DMS153 (cell line): Measurements from ENCODE around the gene WDR89.
"Not testable (repeated sequence)": the region's sequence is repeated elsewhere in the genome, so short reads cannot be mapped to it uniquely, and the experiment has no call there.

Source experiments
- DNase-seq: peaks from one replicate; lab custom pipeline; 2025; lab: John Stamatoyannopoulos, UW

WDR89 gene

GRCh38 chr14:63641473-63642228 is at the start of gene WDR89:
Gene WDR89, minus strand, starts transcription at chr14:63641871. Its CDS starts 41,929 bp downstream, at chr14:63599942.
- DNase-seq, result peak; percentile 99

- no peak for DNase-seq
These were observed 47.5 kb upstream of the WDR89 start for GRCh38 chr14:63689132-63689531.

- no peak for DNase-seq
These were observed 45.3 kb upstream of the WDR89 start for GRCh38 chr14:63686926-63687325.

- DNase-seq, result no peak
These were observed 43.7 kb upstream of the WDR89 start for GRCh38 chr14:63685401-63685800.

GRCh38 chr14:63682727-63683593 is 41.3 kb upstream of the WDR89 start:
- no peak for DNase-seq

GRCh38 chr14:63678536-63678935 is 36.9 kb upstream of the WDR89 start:
- no peak for DNase-seq

GRCh38 chr14:63677891-63678379 is 36.3 kb upstream of the WDR89 start:
- DNase-seq, result no peak

GRCh38 chr14:63676615-63677014 is 34.9 kb upstream of the WDR89 start:
- DNase-seq, result no peak

GRCh38 chr14:63673886-63674497 is 32.3 kb upstream of the WDR89 start:
- no peak for DNase-seq

- DNase-seq, result no peak
These were observed 31.6 kb upstream of the WDR89 start for GRCh38 chr14:63673255-63673654.

GRCh38 chr14:63672417-63673180 is 30.9 kb upstream of the WDR89 start:
- DNase-seq, result no peak

- DNase-seq, result no peak
These were observed 30.3 kb upstream of the WDR89 start for GRCh38 chr14:63671987-63672386.

GRCh38 chr14:63670692-63671091 is 29.0 kb upstream of the WDR89 start:
- no peak for DNase-seq

GRCh38 chr14:63666335-63666734 is 24.7 kb upstream of the WDR89 start:
- DNase-seq, result no peak

- DNase-seq, result no peak
These were observed 22.0 kb upstream of the WDR89 start for GRCh38 chr14:63663428-63664341.

GRCh38 chr14:63662776-63663175 is 21.1 kb upstream of the WDR89 start:
- DNase-seq, result no peak

- DNase-seq, result not testable (repeated sequence)
These were observed 20.2 kb upstream of the WDR89 start for GRCh38 chr14:63661881-63662280.

- no peak for DNase-seq
These were observed 18.1 kb upstream of the WDR89 start for GRCh38 chr14:63659726-63660125.

GRCh38 chr14:63656194-63656593 is 14.5 kb upstream of the WDR89 start:
- no peak for DNase-seq

- no peak for DNase-seq
These were observed 13.3 kb upstream of the WDR89 start for GRCh38 chr14:63654936-63655335.

GRCh38 chr14:63654346-63654745 is 12.7 kb upstream of the WDR89 start:
- no peak for DNase-seq
